Keratinocyte (primary cell): ENCODE data around the gene RAB11FIP3. TPM values are rescaled to one million over a fixed set of nuclear protein-coding genes. Genes with fewer than 3 reads are reported as not detected.
A peak's percentile ranks its signal among the peaks of the same experiment; 100 is the strongest.

Experiments
- DNase-seq: peaks from one replicate; pipeline ENCODE4 v3.0.0-alpha.2; 2011; ENCODE audit warnings: low read depth, missing footprints, low spot score
- FAIRE-seq: peaks from 2 replicates; lab custom pipeline; 2011; peaks lifted over from hg19 to GRCh38; lab: Jason Lieb, UNC
- H2AFZ ChIP-seq: 2 replicates; pipeline ENCODE4 v1.6.0; 2012; ENCODE audit warnings: low read length, control low read depth, inconsistent platforms; ENCODE audit not compliant: control insufficient read depth
- H3K27ac ChIP-seq: 2 replicates; pipeline ENCODE4 v1.5.1; 2011; ENCODE audit warnings: low read length; ENCODE audit not compliant: control insufficient read depth, insufficient read depth
- H3K27me3 ChIP-seq: 3 replicates; pipeline ENCODE4 v1.6.0; 2011; ENCODE audit warnings: low read length; ENCODE audit not compliant: control insufficient read depth, insufficient read depth; ENCODE audit errors: extremely low read depth
- H3K36me3 ChIP-seq, 2 experiments: 2 replicates in 1 of 2; 3 replicates in 1 of 2; pipeline ENCODE4 v1.5.1; 2011; ENCODE audit warnings: low read length in 2 of 2, mild to moderate bottlenecking in 1 of 2; ENCODE audit not compliant: control insufficient read depth in 2 of 2, insufficient read depth in 2 of 2; ENCODE audit errors: extremely low read depth in 1 of 2
- H3K4me1 ChIP-seq: 3 replicates; pipeline ENCODE4 v1.5.1; 2011; ENCODE audit warnings: low read length; ENCODE audit not compliant: control insufficient read depth, insufficient read depth; ENCODE audit errors: extremely low read depth
- H3K4me2 ChIP-seq: 3 replicates; pipeline ENCODE4 v1.6.0; 2011; ENCODE audit warnings: low read depth, low read length; ENCODE audit not compliant: control insufficient read depth, insufficient read depth; ENCODE audit errors: extremely low read depth
- H3K4me3 ChIP-seq, 3 experiments: fragments of 200-600 bp in 1 of 3; sonication (generic) in 1 of 3; 2 replicates in 2 of 3; 3 replicates in 1 of 3; pipeline ENCODE4 v1.5.1; 2011 to 2016; ENCODE audit warnings: low read length in 3 of 3, mild to moderate bottlenecking in 3 of 3, control low read depth in 2 of 3, inconsistent platforms in 1 of 3, low read depth in 1 of 3, mixed read lengths in 1 of 3, mixed run types in 1 of 3, moderate library complexity in 1 of 3; ENCODE audit not compliant: control insufficient read depth in 2 of 3, insufficient read depth in 2 of 3; ENCODE audit errors: extremely low read depth in 1 of 3
- H3K79me2 ChIP-seq: 2 replicates; pipeline ENCODE4 v1.6.0; 2012; ENCODE audit warnings: low read length; ENCODE audit not compliant: control insufficient read depth, insufficient read depth
- H3K9ac ChIP-seq: 3 replicates; pipeline ENCODE4 v1.6.0; 2011; ENCODE audit warnings: low read length; ENCODE audit not compliant: control insufficient read depth, insufficient read depth; ENCODE audit errors: extremely low read depth
- H3K9me1 ChIP-seq: 3 replicates; pipeline ENCODE4 v1.6.0; 2011; ENCODE audit warnings: low read length; ENCODE audit not compliant: control insufficient read depth, insufficient read depth; ENCODE audit errors: extremely low read depth
- H3K9me3 ChIP-seq: 2 replicates; pipeline ENCODE4 v1.5.1; 2012; ENCODE audit warnings: low read depth, low read length; ENCODE audit not compliant: control insufficient read depth
- H4K20me1 ChIP-seq: 3 replicates; pipeline ENCODE4 v1.6.0; 2011; ENCODE audit warnings: low read length; ENCODE audit not compliant: control insufficient read depth, insufficient read depth; ENCODE audit errors: extremely low read depth
- CTCF ChIP-seq, 3 experiments: IDR thresholded peaks in 1 of 3; conservative IDR thresholded peaks in 1 of 3; optimal IDR thresholded peaks in 1 of 3; 2 replicates in 2 of 3; 3 replicates in 1 of 3; pipeline versions ENCODE3 to v1.5.1; 2011; ENCODE audit warnings: low read length in 3 of 3, mild to moderate bottlenecking in 3 of 3, moderate library complexity in 2 of 3, control low read depth in 1 of 3, inconsistent platforms in 1 of 3; ENCODE audit not compliant: insufficient read depth in 2 of 3; ENCODE audit errors: extremely low read depth in 1 of 3
- EZH2 ChIP-seq: IDR thresholded peaks from one replicate; pipeline ENCODE4 v1.6.1; 2012; ENCODE audit warnings: inconsistent platforms, mild to moderate bottlenecking, low read length, moderate library complexity
- dilution Hi-C: fragments of 300-500 bp; cut with MboI; formaldehyde crosslinking; loops from one replicate; pipeline ENCODE4 v1.7.0; 2020; ENCODE audit warnings: low sequenced_read_pairs; ENCODE audit not compliant: extremely low pct_ligation_motif_present
- polyA plus RNA-seq, 5 experiments: library from polyadenylated mRNA; depleted of rRNA in 3 of 5; stranded (reverse) in 3 of 5; stranded (forward) in 1 of 5; unstranded in 1 of 5; fragments of >200 nt; gene quantifications; 1 replicate in 1 of 5; 2 replicates in 3 of 5; 3 replicates in 1 of 5; pipeline versions ENCODE4 v1.2.1 to v1.2.3, GENCODE V29; 2011 to 2012; ENCODE audit warnings: missing spikeins in 2 of 5, low read depth in 1 of 5, low replicate concordance in 1 of 5

Gene RAB11FIP3
- polyA plus RNA-seq, 1 donor (not counting 4 experiments of a cell fraction or from before 2014, with no cell fraction given): 6.4 TPM

GRCh38 chr16:560204-560700, 134.8 kb downstream of the RAB11FIP3 start, which contains the start of gene PRR35:
Gene PRR35, plus strand, starts transcription at chr16:560394. Its CDS starts 2,901 bp downstream, at chr16:563295.
- H4K20me1 ChIP-seq: no peaks in the 10 kb centered on the region
- H3K79me2 ChIP-seq: no peaks in the 10 kb centered on the region
- no peak for TF ChIP-seq CTCF (optimal IDR thresholded peaks at IDR 0.05 in 1 of 3, IDR thresholded peaks at IDR 0.05 in 1 of 3, conservative IDR thresholded peaks at IDR 0.05 in 1 of 3; ENCODE audit: extremely low read depth in 1 of 3, insufficient read depth in 2 of 3, low read length in 3 of 3)
- TF ChIP-seq EZH2: no peak
- H3K4me2 ChIP-seq: no peak within 1 kb of the TSS
- no peak within 1 kb of the TSS for H2AFZ ChIP-seq
- H3K36me3 ChIP-seq: no peaks in the 10 kb centered on the region
- FAIRE-seq (no peak), DNase-seq (no peak)
- no peaks in the 10 kb centered on the region for H3K9me3 ChIP-seq
- dilution Hi-C loops: no loop called here
- no peak within 1 kb of the TSS for H3K27ac ChIP-seq
- H3K27me3 ChIP-seq: peaks cover 50% of the 10 kb centered on the region
- H3K9me1 ChIP-seq: no peaks in the 10 kb centered on the region
- peaks cover 3% of the 10 kb centered on the region for H3K4me1 ChIP-seq
- H3K4me3 ChIP-seq: no peak within 1 kb of the TSS
- no peak within 1 kb of the TSS for H3K9ac ChIP-seq

- no peaks in the 10 kb centered on the region for H4K20me1 ChIP-seq
- H3K9ac ChIP-seq: no peak overlapping the region
- FAIRE-seq: no peak
- H3K4me3 ChIP-seq: no peak overlapping the region
- no peaks in the 10 kb centered on the region for H3K79me2 ChIP-seq
- no peak overlapping the region for H3K4me2 ChIP-seq
- H3K27ac ChIP-seq: no peak overlapping the region
- H3K27me3 ChIP-seq: peaks cover 50% of the 10 kb centered on the region
- H3K9me3 ChIP-seq: no peaks in the 10 kb centered on the region
- no peak for DNase-seq
- TF ChIP-seq EZH2 (peak; percentile 92), CTCF (optimal IDR thresholded peaks at IDR 0.05 in 1 of 3, IDR thresholded peaks at IDR 0.05 in 1 of 3, conservative IDR thresholded peaks at IDR 0.05 in 1 of 3; ENCODE audit: extremely low read depth in 1 of 3, insufficient read depth in 2 of 3, low read length in 3 of 3) (no peak)
- H3K36me3 ChIP-seq: no peaks in the 10 kb centered on the region
- dilution Hi-C loops: no loop called here
- H3K9me1 ChIP-seq: no peaks in the 10 kb centered on the region
- H3K4me1 ChIP-seq: no peaks in the 10 kb centered on the region
- H2AFZ ChIP-seq: no peak overlapping the region
Measured at GRCh38 chr16:560701-561412, 135.4 kb downstream of the RAB11FIP3 start.
